Left hindlimb (tissue), 1 donor: ENCODE data around the gene CUEDC2.
"Not testable (repeated sequence)": the region's sequence is repeated elsewhere in the genome, so short reads cannot be mapped to it uniquely, and the experiment has no call there.

Experiments used
- DNase-seq: peaks from one replicate; pipeline ENCODE4 v3.0.0-alpha.2; 2018

Gene CUEDC2

DNA sequence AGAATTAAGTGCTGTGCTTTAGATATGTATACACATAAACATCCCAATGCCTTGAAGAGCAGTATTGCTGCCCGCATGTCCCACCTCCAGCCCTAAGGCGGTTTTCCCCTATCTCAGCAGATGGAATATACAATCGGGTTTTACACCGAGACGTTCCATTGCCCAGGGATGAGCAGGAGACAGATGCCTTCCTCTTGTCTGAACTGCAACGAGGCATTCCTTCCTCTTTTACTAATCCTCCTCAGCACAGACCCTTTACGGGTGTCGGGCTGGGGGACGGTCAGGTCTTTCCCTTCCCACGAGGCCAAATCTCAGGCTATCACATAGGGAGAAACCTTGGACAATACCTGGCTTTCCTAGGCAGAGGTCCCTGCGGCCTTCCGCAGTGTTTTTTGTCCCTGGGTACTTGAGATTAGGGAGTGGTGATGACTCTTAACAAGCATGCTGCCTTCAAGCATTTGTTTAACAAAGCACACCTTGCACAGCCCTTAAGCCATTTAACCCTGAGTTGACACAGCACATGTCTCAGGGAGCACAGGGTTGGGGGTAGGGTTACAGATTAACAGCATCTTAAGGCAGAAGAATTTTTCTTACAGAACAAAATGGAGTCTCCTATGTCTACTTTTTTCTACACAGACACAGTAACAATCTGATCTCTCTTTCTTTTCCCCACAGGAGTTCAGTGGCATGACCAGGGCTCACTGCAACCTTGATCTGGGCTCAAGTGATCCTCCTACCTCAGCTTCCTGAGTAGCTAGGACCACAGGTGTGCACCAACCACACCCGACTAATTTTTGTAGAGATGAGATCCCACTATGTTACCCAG is 22.5 kb upstream of the CUEDC2 start:
- not testable (repeated sequence) for DNase-seq

DNA sequence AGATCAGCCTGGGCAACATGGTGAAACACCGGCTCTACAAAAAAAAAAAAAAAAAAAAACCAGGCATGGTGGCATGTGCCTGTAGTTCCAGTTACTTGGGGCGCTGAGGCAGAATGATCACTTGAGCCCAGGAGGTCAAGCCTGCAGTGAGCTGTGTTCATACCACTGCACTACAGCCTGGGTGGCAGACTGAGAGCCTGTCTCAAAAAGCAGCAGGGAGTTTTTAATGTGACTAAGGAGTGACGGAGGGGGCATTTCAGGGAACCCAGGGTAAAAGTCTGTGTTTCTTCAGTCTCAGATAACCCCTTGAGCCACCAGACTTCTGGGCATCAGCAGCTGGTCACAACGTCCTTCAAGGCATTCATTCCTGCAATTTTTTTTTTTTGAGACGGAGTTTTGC is 21.1 kb upstream of the CUEDC2 start:
- DNase-seq = no peak

DNA sequence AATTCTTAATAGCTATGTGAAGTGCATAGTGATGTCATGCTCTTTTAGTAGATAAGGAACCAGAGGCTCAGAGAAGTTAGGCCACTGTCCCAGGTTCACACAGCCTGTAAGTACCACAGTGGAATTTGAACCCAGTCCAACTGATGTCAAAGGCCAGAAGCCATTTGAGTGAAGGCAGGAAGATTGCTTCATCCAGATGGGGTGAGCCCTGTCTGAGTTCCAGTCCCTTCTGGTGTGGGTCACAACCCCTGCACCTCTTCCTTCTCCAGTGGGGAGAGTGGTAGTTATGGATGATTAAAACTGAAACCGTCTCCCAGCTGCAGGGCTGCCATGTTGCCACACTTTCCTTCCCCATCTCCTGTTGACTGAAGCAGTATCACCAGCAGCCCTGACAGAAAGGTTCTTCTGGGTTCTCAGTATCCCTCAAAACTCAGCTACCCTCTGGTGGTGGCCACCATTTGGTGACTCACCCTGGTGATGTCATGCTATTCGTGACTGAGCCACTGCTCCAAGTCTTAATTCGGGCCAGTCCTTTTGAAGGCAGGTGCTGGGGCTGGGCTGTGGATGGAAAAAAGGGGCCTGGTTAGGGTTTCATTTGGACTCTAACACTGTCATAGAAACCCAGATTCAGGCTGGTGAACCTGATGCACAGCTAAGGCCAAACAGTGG is 20.4 kb upstream of the CUEDC2 start:
- DNase-seq = no peak

- no peak for DNase-seq
These were observed 19.0 kb upstream of the CUEDC2 start, which contains the start of gene C10orf95 for GRCh38 chr10:102451105-102451969. TSS of gene C10orf95 (minus strand) at chr10:102451543. CDS start at chr10:102451093, 450 bp downstream.

GRCh38 chr10:102450374-102451104 is 18.2 kb upstream of the CUEDC2 start:
- DNase-seq = peak; percentile 84

DNA sequence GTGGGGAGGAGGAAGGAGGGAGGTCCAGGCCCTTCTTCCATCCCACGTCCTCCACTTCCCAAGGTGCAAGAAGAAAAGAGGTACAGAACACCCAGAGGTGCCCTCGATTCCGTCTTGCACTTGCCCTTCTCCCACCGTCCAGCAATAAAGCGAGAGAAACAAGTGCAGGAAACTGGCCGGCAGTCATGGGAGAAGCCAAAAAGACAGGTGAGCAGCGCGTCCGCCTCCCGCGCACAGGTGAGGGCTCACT is 17.7 kb upstream of the CUEDC2 start:
- no peak for DNase-seq

DNA sequence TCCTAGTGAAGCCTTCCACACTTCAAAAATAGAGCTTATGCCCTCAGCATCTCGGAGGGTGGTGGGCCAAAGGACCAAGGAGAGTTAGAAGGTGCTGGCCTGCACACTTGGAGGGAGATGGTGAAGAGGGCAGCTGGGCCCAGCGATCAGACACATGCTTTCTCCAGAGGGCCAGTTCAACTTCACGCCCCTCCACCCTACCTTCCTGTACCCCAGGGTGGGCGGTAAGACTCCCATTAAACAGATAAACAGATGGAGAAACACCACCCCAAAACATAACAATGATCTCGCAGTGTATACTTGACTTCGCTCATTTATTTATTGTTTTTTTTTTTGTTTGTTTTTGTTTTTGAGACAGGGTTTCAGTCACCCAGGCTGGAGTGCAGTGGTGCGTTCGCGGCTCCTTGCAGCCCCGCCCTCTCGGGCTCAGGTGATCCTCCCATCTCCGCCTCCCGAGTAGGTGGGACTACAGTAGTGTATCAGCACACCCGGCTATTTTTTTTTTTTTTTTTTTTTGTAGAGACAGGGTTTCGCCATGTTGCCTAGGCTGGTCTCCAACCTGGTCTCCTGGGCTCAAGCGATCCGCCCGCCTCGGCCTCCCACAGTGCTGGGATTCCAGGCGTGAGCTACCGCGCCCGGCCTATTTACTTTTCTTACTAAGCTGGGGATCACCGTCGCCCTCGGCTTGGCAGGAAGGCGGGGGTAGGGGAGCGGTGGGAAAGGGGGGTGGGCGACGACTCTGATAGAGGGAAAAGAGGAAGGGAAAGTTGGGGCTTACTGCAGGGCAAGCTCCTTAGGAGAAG is 17.1 kb upstream of the CUEDC2 start:
- no peak for DNase-seq

DNA sequence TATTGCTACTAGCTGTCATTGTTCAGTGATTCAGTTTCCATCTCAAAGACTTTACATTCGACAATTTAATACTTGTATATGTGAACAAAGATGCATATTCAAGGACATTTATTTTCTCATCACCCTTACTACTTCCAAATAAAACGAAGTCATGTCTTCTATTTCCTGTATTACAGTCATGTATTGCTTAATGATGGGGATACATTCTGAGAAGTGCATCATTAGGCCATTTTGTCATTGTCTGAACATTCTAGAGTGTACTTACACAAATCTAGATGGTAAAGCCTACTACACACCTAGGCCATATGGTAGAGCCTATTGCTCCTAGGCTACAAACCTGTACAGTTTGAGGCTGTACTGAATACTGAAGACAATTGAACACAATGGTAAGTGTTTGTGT is 12.5 kb upstream of the CUEDC2 start:
- no peak for DNase-seq

GRCh38 chr10:102438374-102438773 is 6.0 kb upstream of the CUEDC2 start:
- DNase-seq = no peak

DNA sequence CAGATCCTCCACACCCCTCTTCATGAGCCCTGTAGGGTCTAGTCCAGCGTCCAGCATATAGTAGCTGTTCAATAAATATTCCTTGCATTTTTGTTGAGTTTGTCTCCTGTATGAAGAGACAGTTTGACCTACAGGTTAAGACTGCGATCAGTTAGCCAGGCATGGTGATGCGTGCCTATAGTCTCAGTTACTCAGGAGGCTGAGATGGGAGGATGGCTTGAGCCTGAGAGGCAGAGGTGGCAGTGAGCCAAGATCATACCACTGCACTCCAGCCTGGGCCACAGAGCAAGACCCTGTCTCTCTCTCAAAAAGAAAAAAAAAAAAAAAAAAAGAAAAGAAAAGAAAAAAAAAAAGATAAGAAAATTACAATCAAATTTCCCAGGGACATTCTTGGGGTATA is 5.1 kb upstream of the CUEDC2 start:
- no peak for DNase-seq

DNA sequence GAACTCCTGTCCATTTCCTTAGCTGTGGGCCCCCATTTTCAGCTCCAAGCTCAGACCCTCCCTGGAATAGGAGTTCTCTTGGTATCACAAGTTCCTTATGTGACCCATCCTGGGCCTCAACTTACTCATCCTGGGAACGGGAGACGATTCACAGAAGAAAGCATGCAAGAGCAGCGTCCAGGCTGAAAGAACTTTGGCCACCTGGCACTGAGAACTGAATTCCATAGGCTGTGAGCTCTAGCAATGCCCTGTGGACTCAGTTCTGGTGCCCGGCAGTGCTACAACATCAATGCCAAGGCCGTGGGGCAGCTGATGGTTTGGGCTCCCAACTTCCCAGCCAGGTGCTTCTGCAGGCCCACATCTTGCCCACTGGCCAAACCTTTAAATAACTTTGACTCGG is 3.9 kb upstream of the CUEDC2 start:
- DNase-seq = no peak

DNA sequence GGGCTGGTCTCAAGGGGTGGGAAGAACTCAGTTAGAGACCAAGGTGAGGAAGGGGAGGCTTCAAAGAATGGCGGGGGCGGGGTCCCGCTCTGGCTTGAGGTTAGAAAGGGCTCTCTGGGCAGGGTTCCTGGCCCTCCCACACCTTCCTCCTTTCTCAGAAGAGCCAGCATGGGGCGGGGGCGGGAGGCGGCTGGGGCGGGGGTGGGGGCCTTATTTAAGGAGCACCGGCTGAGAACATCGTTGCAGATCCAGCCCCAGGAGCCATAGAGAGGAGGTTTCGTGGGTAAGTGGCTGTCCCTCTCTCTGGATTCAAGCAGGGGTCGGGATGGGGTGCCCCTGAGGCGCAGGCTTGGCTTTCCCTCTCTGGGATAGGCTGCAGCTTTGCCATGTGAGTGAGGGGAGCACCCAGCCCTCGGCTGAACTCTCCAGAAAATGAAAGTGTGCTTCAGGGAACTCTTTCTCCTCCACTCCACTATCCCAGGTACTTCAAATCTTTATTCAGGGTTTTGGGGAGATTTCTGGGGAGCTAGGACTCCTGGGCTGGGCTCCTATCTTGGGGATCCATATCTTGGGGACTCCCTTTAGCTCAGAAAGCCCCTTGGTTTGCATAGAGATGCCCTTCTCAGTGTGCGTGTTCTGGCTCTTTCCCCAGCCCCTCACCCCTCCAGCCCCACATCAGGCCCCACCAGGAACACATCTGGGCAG is 3.3 kb upstream of the CUEDC2 start:
- DNase-seq = peak; percentile 43

- no peak for DNase-seq
These were observed 2.7 kb upstream of the CUEDC2 start for GRCh38 chr10:102435133-102435497.

DNA sequence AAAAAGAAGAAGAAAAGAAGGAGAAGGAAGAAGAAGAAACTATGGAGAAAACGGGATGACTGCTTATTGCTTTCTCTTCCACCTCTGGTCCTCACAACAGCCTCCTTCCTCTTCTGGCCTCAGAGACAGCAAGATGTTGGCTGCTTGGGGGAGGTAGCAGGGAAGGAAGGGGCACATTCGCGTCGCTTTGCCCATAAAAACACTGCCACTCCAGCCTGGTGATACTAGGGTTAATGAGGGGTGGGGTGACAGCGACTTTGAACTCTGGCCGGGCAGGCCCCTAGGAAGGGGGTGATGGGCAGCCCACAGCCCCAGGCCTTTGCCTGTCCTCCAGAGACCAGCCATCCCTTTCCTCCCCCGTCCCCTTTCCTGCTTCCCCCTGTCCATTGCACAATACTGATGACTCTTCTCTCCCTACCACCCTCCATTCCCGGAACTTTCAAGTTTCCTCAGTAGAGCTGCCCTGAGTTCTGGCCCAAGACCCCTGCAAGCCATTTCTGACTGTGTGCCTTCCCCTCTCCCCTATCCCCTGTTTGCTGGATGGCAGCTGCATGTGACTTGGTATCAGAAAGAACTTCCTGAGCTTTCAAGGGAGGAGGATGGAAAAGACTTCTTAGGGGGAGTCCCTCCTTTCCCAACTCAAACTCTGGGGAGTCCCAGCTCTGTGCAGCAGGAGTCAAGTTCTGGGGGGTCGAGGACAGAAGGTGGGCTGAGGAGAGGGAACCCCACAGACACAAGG is 2.2 kb upstream of the CUEDC2 start:
- peak; percentile 43 for DNase-seq

GRCh38 chr10:102433619-102434046 is 1.3 kb upstream of the CUEDC2 start:
- DNase-seq = peak; percentile 29

DNA sequence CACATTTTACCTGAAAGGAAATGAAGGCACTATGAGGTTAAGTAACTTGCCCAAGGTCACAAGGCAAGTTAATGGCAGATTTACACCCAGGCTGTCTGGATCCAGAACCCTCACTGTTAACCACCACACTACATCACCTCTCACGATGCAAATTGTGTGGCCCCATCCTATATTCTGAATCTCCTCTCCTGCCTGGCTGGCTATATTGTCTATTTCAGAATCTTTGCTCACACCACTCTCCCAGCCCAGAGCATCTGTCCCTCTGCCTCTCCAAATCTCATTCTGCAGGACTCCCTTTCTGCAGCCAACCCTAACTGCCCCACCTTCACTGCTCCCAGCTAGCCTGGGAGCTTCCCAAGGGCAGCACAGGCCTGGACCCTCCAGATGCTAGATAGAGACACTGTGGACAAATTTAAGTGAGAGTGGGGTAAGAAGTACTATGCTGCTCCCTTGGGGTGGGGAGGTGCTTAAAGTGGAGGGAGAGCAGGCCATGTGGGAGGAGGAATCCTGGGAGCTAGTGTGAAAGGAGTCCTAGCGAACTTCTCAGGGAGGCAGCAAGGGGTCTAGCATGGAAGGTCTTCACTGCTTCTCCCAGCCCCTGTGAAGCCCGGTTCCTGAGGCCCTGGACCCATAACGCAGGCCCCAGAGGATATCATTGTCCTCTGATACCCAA is 786 bp downstream of the CUEDC2 start:
- no peak for DNase-seq

DNA sequence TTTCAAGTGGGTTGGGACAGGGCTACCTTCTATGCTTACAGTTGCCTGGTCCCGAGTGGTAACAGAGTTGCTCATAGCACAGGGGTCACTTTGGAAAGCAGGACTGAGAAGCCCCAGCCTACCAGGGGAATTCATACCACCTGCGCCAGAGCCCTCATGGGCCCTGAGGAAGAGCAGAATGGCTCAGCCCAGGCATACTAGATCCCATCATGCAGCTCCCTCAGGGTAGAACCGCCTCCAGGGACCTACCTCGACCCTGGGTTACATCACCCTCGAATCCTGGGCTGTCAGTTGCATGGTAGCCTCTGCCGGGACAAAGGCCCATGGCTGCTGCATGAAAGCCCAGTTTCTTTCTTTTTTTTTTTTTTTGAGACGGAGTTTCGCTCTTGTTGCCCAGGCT is 2.9 kb downstream of the CUEDC2 start:
- DNase-seq = no peak

GRCh38 chr10:102426803-102427287 is 5.5 kb downstream of the CUEDC2 start:
- peak; percentile 18 for DNase-seq

- peak; percentile 28 for DNase-seq
These were observed 6.9 kb downstream of the CUEDC2 start for GRCh38 chr10:102425444-102425843.

- DNase-seq = peak; percentile 32
These were observed 7.5 kb downstream of the CUEDC2 start for GRCh38 chr10:102424916-102425315.
